HepG2 (cell line): ENCODE results near the gene RETREG2. TPM values are rescaled to one million over a fixed set of nuclear protein-coding genes. Genes with fewer than 3 reads are reported as not detected.
A peak's percentile ranks its signal among the peaks of the same experiment; 100 is the strongest.

Experiments used
- CBX1 ChIP-seq: IDR thresholded peaks from one replicate; pipeline ENCODE4 v1.6.1; 2016; ENCODE audit warnings: antibody characterized with exemption, low read depth
- REL ChIP-seq: sonication (generic); formaldehyde crosslinking; conservative IDR thresholded peaks from 2 replicates; pipeline ENCODE4 v1.8.0; 2022; ENCODE audit warnings: mild to moderate bottlenecking, missing genetic modification reagents, moderate library complexity
- SKI ChIP-seq: fragments of 450-650 bp; IDR thresholded peaks from one replicate; pipeline ENCODE4 v1.6.1; 2018; ENCODE audit warnings: mild to moderate bottlenecking; ENCODE audit not compliant: partially characterized antibody
- ZNF207 ChIP-seq: fragments of 450-650 bp; IDR thresholded peaks from 2 replicates; pipeline ENCODE4 v1.6.1; 2016; ENCODE audit warnings: antibody characterized with exemption, borderline replicate concordance
- ZNF605 ChIP-seq: sonication (generic); formaldehyde crosslinking; IDR thresholded peaks from 2 replicates; pipeline ENCODE4 v1.8.0; 2022; ENCODE audit warnings: mild to moderate bottlenecking, missing genetic modification reagents
- polyA plus RNA-seq, 8 experiments: library from polyadenylated mRNA; depleted of rRNA in 3 of 8; stranded (reverse) in 7 of 8; unstranded in 1 of 8; fragments of >200 nt; fragmentation: Illumina TruSeq in 4 of 8; extraction: Trizol in 4 of 8; gene quantifications; 2 replicates each; pipeline versions ENCODE4 v1.2.1 to v1.2.3, GENCODE V29; 2011 to 2016; ENCODE audit warnings: low read depth in 4 of 8, missing spikeins in 1 of 8, mixed read lengths in 1 of 8; ENCODE audit not compliant: insufficient read depth in 1 of 8
- total RNA-seq, 5 experiments: library from RNA; depleted of rRNA; stranded (reverse); fragments of >200 nt; fragmentation: Illumina TruSeq; extraction: Trizol; gene quantifications; 2 replicates each; pipeline ENCODE4 v1.2.3, GENCODE V29; 2016; ENCODE audit warnings: low read depth in 1 of 5
- TF ChIP-seq, protein P1 (sequence below), 2 experiments: fragments of 450-650 bp in 1 of 2; sonication (generic) in 1 of 2; formaldehyde crosslinking in 1 of 2; IDR thresholded peaks; 2 replicates each; pipeline versions ENCODE4 v1.6.1 to v1.8.0; 2016 to 2022; ENCODE audit warnings: antibody characterized with exemption in 1 of 2, mild to moderate bottlenecking in 1 of 2, missing genetic modification reagents in 1 of 2
- TF ChIP-seq, protein P2 (sequence below): sonication (generic); formaldehyde crosslinking; IDR thresholded peaks from 2 replicates; pipeline ENCODE4 v1.4.0; 2020; ENCODE audit warnings: missing genetic modification reagents
- TF ChIP-seq, protein P3 (sequence below): sonication (generic); formaldehyde crosslinking; IDR thresholded peaks from 2 replicates; pipeline ENCODE4 v1.4.0; 2020; ENCODE audit warnings: missing genetic modification reagents; ENCODE audit errors: not compliant biosample characterization
- TF ChIP-seq, protein P4 (sequence below): IDR thresholded peaks from 2 replicates; pipeline ENCODE4 v1.6.1; 2016; ENCODE audit warnings: missing compliant biosample characterization, missing genetic modification reagents, borderline replicate concordance

RETREG2 gene
- total and polyA plus RNA-seq, 2 of the 13 experiments (the other 11 are each of a cell fraction or from before 2014, with no cell fraction given), result 86.0 to 134 TPM

DNA sequence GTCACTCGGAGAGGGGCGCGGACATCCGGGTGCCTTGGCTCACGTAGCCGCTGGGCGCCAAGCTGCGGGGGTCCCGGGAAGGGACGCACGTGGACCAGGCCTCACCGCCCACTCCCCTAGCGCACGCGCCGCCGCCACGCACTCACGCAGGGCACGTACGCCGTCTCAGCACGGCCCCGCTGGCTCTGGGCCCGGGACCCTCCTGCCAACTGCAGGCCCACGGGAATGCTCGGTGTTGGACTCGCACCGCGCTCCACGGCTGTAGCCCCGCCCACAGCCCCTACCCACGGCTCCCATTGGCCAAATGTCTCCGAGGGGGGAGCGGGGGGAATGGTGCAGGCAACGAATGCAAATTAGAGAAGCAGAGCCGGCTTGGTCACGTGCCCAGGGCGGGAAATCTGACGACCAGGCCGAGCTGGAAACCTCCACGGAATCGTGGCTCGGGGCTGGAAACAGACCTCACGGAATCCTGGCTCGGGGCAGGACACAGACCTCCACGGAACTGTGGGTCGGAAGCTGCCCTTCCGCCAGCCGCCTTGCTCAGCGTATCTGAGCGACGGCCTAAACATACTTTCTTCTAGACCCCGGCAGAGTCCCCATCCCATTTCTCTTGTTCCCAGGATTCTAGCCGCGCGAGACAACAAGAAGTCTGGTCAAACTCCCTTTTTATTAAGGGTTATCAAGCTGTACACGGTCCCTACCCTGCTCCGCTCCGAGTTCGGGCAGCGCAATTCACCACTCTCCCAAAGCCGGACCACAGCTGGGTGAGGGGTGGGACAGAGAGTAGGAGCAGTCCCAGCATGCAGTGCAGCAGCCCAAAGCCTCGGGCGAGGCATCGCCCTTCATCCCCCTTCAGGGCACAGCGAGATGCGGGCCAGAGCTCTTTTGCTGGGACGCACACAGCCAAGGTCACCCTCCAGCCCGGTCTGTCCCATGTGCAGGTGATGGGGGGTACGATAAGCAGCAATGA lies 40.9 kb downstream of the RETREG2 start, which contains the start of gene ABCB6 (continued):
- TF ChIP-seq, protein P1, sequence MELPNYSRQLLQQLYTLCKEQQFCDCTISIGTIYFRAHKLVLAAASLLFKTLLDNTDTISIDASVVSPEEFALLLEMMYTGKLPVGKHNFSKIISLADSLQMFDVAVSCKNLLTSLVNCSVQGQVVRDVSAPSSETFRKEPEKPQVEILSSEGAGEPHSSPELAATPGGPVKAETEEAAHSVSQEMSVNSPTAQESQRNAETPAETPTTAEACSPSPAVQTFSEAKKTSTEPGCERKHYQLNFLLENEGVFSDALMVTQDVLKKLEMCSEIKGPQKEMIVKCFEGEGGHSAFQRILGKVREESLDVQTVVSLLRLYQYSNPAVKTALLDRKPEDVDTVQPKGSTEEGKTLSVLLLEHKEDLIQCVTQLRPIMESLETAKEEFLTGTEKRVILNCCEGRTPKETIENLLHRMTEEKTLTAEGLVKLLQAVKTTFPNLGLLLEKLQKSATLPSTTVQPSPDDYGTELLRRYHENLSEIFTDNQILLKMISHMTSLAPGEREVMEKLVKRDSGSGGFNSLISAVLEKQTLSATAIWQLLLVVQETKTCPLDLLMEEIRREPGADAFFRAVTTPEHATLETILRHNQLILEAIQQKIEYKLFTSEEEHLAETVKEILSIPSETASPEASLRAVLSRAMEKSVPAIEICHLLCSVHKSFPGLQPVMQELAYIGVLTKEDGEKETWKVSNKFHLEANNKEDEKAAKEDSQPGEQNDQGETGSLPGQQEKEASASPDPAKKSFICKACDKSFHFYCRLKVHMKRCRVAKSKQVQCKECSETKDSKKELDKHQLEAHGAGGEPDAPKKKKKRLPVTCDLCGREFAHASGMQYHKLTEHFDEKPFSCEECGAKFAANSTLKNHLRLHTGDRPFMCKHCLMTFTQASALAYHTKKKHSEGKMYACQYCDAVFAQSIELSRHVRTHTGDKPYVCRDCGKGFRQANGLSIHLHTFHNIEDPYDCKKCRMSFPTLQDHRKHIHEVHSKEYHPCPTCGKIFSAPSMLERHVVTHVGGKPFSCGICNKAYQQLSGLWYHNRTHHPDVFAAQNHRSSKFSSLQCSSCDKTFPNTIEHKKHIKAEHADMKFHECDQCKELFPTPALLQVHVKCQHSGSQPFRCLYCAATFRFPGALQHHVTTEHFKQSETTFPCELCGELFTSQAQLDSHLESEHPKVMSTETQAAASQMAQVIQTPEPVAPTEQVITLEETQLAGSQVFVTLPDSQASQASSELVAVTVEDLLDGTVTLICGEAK (IDR thresholded peaks at IDR 0.05), result no peak
- TF ChIP-seq, protein P1 (CRISPR knock-in tag; IDR thresholded peaks at IDR 0.05), result peak; percentile 82
- TF ChIP-seq, protein P2, sequence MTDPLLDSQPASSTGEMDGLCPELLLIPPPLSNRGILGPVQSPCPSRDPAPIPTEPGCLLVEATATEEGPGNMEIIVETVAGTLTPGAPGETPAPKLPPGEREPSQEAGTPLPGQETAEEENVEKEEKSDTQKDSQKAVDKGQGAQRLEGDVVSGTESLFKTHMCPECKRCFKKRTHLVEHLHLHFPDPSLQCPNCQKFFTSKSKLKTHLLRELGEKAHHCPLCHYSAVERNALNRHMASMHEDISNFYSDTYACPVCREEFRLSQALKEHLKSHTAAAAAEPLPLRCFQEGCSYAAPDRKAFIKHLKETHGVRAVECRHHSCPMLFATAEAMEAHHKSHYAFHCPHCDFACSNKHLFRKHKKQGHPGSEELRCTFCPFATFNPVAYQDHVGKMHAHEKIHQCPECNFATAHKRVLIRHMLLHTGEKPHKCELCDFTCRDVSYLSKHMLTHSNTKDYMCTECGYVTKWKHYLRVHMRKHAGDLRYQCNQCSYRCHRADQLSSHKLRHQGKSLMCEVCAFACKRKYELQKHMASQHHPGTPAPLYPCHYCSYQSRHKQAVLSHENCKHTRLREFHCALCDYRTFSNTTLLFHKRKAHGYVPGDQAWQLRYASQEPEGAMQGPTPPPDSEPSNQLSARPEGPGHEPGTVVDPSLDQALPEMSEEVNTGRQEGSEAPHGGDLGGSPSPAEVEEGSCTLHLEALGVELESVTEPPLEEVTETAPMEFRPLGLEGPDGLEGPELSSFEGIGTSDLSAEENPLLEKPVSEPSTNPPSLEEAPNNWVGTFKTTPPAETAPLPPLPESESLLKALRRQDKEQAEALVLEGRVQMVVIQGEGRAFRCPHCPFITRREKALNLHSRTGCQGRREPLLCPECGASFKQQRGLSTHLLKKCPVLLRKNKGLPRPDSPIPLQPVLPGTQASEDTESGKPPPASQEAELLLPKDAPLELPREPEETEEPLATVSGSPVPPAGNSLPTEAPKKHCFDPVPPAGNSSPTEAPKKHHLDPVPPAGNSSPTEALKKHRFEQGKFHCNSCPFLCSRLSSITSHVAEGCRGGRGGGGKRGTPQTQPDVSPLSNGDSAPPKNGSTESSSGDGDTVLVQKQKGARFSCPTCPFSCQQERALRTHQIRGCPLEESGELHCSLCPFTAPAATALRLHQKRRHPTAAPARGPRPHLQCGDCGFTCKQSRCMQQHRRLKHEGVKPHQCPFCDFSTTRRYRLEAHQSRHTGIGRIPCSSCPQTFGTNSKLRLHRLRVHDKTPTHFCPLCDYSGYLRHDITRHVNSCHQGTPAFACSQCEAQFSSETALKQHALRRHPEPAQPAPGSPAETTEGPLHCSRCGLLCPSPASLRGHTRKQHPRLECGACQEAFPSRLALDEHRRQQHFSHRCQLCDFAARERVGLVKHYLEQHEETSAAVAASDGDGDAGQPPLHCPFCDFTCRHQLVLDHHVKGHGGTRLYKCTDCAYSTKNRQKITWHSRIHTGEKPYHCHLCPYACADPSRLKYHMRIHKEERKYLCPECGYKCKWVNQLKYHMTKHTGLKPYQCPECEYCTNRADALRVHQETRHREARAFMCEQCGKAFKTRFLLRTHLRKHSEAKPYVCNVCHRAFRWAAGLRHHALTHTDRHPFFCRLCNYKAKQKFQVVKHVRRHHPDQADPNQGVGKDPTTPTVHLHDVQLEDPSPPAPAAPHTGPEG (CRISPR knock-in tag), result no peak
- TF ChIP-seq, protein P3, sequence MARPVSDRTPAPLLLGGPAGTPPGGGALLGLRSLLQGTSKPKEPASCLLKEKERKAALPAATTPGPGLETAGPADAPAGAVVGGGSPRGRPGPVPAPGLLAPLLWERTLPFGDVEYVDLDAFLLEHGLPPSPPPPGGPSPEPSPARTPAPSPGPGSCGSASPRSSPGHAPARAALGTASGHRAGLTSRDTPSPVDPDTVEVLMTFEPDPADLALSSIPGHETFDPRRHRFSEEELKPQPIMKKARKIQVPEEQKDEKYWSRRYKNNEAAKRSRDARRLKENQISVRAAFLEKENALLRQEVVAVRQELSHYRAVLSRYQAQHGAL, result peak; percentile 12
- TF ChIP-seq ZNF605 (CRISPR knock-in tag), result peak; percentile 82; the same call in 1 of the 2 replicates
- TF ChIP-seq ZNF207, result no peak
- TF ChIP-seq, protein P4, sequence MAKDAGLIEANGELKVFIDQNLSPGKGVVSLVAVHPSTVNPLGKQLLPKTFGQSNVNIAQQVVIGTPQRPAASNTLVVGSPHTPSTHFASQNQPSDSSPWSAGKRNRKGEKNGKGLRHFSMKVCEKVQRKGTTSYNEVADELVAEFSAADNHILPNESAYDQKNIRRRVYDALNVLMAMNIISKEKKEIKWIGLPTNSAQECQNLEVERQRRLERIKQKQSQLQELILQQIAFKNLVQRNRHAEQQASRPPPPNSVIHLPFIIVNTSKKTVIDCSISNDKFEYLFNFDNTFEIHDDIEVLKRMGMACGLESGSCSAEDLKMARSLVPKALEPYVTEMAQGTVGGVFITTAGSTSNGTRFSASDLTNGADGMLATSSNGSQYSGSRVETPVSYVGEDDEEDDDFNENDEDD (CRISPR knock-in tag), result peak; percentile 99
- TF ChIP-seq SKI, result no peak
- TF ChIP-seq REL (CRISPR knock-in tag), result no peak; the same call in 1 of the 2 replicates
- peak; percentile 74 for TF ChIP-seq CBX1
